ENCODE measurements around the gene NXPH4. TPM values are rescaled to one million over a fixed set of nuclear protein-coding genes. Genes with fewer than 3 reads are reported as not detected.

Gene NXPH4
- total and polyA plus RNA-seq, 7 donors, result 0.01 to 0.58 (median 0.24) TPM; not detected in 2

DNA sequence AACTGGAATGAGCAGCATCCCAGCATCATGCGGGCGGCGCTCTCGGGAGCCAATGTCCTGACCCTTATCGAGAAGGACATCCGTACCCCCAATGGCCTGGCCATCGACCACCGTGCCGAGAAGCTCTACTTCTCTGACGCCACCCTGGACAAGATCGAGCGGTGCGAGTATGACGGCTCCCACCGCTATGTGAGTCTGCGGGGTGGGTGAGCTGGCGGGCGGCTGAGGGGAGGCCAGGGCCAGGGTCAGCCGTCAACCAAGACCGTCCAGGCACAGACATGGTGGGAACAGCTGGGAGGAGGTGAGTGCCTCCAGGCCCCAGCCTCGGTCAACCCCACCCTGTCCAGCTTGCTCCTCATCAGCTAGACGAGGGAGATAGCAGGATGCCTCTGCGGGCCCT lies 25.8 kb upstream of the NXPH4 start:
- TF ChIP-seq CTCF (IDR thresholded peaks at IDR 0.05), result no peak
- WGBS, 3 donors, result 89 to 94% (median 92%) methylated on average over 23 of the region's 23 CpGs
- Histone ChIP-seq H3K27me3 (ENCODE audit: insufficient read depth in 3 of 3, low read length in 2 of 3) (no peaks in the 10 kb centered on the region), H3K9me3 (no peaks in the 10 kb centered on the region), H3K4me3 (no peak overlapping the region), H3K36me3 (ENCODE audit: insufficient read depth in 1 of 2, low read depth in 1 of 2) (peaks cover 0 to 44% of the 10 kb centered on the region in 2 donors), H3K27ac (no peak overlapping the region), H3K4me1 (no peaks in the 10 kb centered on the region)
- intact Hi-C loops (cut with DNase I), result no loop called here
- DNase-seq (no peak), ATAC-seq (no peak)

GRCh38 chr12:57191410-57191809 lies 25.2 kb upstream of the NXPH4 start:
- intact Hi-C loops (cut with DNase I), result no loop called here
- H3K27me3 ChIP-seq (ENCODE audit: insufficient read depth in 3 of 3, low read length in 2 of 3), result no peaks in the 10 kb centered on the region
- H3K4me3 ChIP-seq, result no peak overlapping the region
- no peak overlapping the region for H3K27ac ChIP-seq
- WGBS, 3 donors, result 47 to 76% (median 56%) methylated on average over 11 of the region's 11 CpGs
- ATAC-seq, result no peak
- H3K4me1 ChIP-seq, result no peaks in the 10 kb centered on the region
- no peaks in the 10 kb centered on the region for H3K9me3 ChIP-seq
- no peak for TF ChIP-seq CTCF (IDR thresholded peaks at IDR 0.05)
- no peak for DNase-seq
- H3K36me3 ChIP-seq (ENCODE audit: insufficient read depth in 1 of 2, low read depth in 1 of 2), result peaks cover 0 to 48% of the 10 kb centered on the region in 2 donors

- no peak for ATAC-seq
- Histone ChIP-seq H3K4me3 (no peak overlapping the region), H3K36me3 (ENCODE audit: insufficient read depth in 1 of 2, low read depth in 1 of 2) (peaks cover 0 to 57% of the 10 kb centered on the region in 2 donors), H3K9me3 (no peaks in the 10 kb centered on the region), H3K27me3 (ENCODE audit: insufficient read depth in 3 of 3, low read length in 2 of 3) (no peaks in the 10 kb centered on the region), H3K4me1 (no peaks in the 10 kb centered on the region), H3K27ac (no peak overlapping the region)
- TF ChIP-seq CTCF (IDR thresholded peaks at IDR 0.05), result no peak
- WGBS, 3 donors, result 84 to 88% (median 85%) methylated on average over 16 of the region's 16 CpGs
- DNase-seq, result no peak
- intact Hi-C loops (cut with DNase I), result no loop called here
These were observed 23.7 kb upstream of the NXPH4 start for GRCh38 chr12:57192920-57193319.

DNA sequence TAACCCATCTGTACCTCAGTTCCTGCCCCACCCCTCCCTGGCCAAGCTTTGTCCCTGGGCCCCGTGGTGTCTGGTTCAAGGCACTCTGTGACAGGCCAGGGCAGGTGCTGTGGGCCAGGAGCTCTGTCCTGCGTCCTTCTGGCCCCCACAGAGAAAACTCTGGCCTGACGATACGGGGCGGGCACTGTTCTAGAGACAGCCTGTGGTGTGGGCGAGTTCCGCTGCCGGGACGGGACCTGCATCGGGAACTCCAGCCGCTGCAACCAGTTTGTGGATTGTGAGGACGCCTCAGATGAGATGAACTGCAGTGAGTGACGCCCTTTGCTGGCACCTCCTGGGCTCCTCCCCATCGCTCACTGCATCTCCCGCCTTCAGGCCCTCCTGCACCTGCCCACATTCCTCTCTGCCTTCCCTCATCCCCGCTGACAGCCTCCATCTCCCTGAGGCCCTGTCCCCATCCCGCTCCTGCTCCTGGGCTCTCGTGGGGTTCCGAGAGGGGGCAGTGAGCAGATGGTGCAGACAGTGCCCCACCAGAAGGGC lies 22.8 kb upstream of the NXPH4 start:
- intact Hi-C loops (cut with DNase I), result no loop called here
- no peak overlapping the region for H3K27ac ChIP-seq

More for the DNA sequence above, 22.8 kb upstream of the NXPH4 start:
- Histone ChIP-seq H3K4me3 (no peak overlapping the region), H3K36me3 (ENCODE audit: insufficient read depth in 1 of 2, low read depth in 1 of 2) (peaks cover 0 to 59% of the 10 kb centered on the region in 2 donors), H3K27me3 (ENCODE audit: insufficient read depth in 3 of 3, low read length in 2 of 3) (no peaks in the 10 kb centered on the region), H3K9me3 (no peaks in the 10 kb centered on the region), H3K4me1 (no peaks in the 10 kb centered on the region)
- TF ChIP-seq CTCF (IDR thresholded peaks at IDR 0.05), result no peak
- DNase-seq (no peak), ATAC-seq (no peak)
- 77 to 82% (median 80%) methylated on average over 19 of the region's 19 CpGs for WGBS, 3 donors
